Purkinje cell (primary cell): ENCODE data around the gene CCDC107. TPM values are rescaled to one million over a fixed set of nuclear protein-coding genes. Genes with fewer than 3 reads are reported as not detected.

Experiments
- polyA plus RNA-seq: library from polyadenylated mRNA; unstranded; fragments of >200 nt; fragmentation: Nextera tagmentation; gene quantifications from 2 replicates; pipeline ENCODE4 v1.2.1, GENCODE V29; 2014

The CCDC107 gene
- polyA plus RNA-seq: 6.2 and 18.5 TPM in 2 replicates

GRCh38 chr9:35658137-35658967 lies at the start of gene CCDC107:
TSS of gene CCDC107 (plus strand) at chr9:35658292. CDS start at chr9:35658380, 88 bp downstream.

GRCh38 chr9:35618325-35618727 lies 39.8 kb upstream of the CCDC107 start, which contains the start of gene CD72:
TSS of gene CD72 (minus strand) at chr9:35618413. CDS start at chr9:35618303, 110 bp downstream.

DNA sequence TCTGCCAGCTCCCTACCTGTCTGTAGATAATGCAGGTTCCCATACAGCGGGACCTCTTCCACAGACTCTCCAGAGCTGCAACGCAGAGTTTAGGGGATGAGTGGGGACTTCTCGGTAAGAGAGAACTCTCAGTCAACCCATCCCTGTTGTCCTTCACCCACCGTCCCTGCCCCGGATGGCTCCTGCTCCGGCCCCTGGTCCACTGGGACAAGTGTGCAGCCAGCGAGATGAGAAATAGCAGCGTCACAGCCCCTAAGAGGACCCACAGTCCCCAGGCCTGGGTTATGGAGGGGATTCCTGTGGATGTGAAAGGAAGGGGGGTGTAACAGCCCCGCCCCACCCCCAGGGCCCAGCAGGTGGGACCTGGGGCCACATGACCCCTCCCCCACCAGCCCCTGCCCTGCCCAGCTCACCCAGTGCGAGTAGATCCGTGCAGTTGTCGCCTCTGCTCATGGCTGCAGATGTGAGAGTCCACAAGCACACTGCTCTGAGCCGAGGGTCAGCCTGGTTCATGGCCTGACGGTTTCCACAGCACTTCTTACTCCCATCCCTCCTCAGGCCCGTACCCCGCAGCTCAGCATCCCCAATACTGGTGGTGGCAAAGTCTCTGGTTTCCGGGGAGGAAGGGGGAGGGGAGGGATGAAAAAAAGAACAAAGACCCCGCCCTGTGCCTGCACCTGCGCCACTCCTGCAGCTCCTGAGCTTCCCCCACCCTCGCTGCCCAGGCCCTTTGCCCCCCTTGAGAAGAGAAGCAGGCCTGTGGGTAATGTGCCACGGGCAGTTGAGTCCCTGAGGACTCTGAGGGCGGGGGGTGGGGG lies 7.5 kb upstream of the CCDC107 start, which contains the start of gene SIT1:
Gene SIT1 (minus strand): TSS at position 591 of the 818 bp plus-strand sequence. CDS start 78 bp downstream, at position 513.

DNA sequence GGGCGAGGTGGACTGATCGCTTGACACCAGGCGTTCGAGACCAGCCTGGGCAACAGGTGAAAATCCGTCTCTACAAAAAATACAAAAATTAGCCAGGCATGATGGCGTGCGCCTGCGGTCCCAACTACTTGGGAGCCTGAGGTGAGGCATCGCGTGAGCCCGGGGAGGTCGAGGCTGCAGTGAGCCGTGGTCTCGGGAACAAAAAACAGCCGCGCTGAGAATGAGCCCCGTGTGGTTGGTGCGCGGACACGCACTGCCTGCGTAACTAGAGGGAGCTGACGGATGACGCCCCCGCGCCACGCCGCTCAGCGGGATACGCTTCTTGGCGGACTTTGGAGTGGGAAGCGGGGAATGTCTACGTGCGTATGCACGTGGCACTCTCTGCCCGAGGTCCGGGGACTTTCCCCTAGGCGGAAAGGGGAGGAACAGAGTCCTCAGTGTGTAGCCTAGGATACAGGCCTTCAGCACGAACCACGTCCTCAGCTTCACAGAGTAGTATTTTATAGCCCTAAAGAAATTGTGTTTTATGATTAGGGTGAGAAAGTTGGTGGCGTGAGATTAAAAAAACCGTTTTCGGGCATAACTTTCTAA lies 451 bp upstream of the CCDC107 start, which contains the start of gene RMRP:
Gene RMRP (minus strand): TSS at position 474 of the 591 bp plus-strand sequence.

GRCh38 chr9:35664531-35665470 lies 6.7 kb downstream of the CCDC107 start, which contains the start of gene ARHGEF39:
TSS of gene ARHGEF39 (minus strand) at chr9:35665195. CDS start at chr9:35665169, 26 bp downstream.

DNA sequence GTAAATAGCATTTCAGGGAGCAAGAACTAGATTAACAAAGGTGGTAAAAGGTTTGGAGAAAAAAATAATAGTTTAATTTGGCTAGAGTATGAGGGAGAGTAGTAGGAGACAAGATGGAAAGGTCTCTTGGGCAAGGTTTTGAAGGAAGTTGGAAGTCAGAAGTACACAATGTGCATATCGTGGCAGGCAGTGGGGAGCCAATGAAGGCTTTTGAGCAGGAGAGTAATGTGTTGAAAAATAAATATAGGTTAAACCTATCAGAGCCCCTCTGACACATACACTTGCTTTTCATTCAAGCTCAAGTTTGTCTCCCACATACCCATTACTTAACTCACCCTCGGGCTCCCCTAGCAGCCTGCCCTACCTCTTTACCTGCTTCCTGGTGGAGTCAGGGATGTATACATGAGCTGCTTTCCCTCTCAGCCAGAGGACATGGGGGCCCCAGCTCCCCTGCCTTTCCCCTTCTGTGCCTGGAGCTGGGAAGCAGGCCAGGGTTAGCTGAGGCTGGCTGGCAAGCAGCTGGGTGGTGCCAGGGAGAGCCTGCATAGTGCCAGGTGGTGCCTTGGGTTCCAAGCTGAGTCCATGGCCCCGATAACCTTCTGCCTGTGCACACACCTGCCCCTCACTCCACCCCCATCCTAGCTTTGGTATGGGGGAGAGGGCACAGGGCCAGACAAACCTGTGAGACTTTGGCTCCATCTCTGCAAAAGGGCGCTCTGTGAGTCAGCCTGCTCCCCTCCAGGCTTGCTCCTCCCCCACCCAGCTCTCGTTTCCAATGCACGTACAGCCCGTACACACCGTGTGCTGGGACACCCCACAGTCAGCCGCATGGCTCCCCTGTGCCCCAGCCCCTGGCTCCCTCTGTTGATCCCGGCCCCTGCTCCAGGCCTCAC lies 15.3 kb downstream of the CCDC107 start, which contains the start of gene CA9:
Gene CA9 (plus strand): TSS at position 797 of the 893 bp plus-strand sequence. CDS start 32 bp downstream, at position 829.

GRCh38 chr9:35689542-35690293 lies 31.6 kb downstream of the CCDC107 start, which contains the start of gene TPM2:
TSS of gene TPM2 (minus strand) at chr9:35689925. CDS start at chr9:35689817, 108 bp downstream.

Other genes with a start within 250 kb of the CCDC107 start
- gene RUSC2, start 168.2 kb upstream of the CCDC107 start, polyA plus RNA-seq: 2.2 and 3.3 TPM in 2 replicates
- gene TESK1, start 53.0 kb upstream of the CCDC107 start, polyA plus RNA-seq: 2.9 and 3.3 TPM in 2 replicates
- gene CD72, start 39.9 kb upstream of the CCDC107 start, polyA plus RNA-seq: not detected in 2 replicates
- gene SIT1, start 7.4 kb upstream of the CCDC107 start, polyA plus RNA-seq: not detected in 2 replicates
- gene RMRP, start 273 bp upstream of the CCDC107 start, polyA plus RNA-seq: not detected in 2 replicates
- 0.21 TPM in 1 of 2 replicates, not detected in the other for gene ARHGEF39, start 6.9 kb downstream of the CCDC107 start, polyA plus RNA-seq
- gene CA9, start 15.6 kb downstream of the CCDC107 start, polyA plus RNA-seq: not detected in 2 replicates
- gene TPM2, start 31.6 kb downstream of the CCDC107 start, polyA plus RNA-seq: 11.3 and 17.9 TPM in 2 replicates
- gene TLN1, start 73.9 kb downstream of the CCDC107 start, polyA plus RNA-seq: 0.22 and 1.1 TPM in 2 replicates
- gene CREB3, start 74.4 kb downstream of the CCDC107 start, polyA plus RNA-seq: 14.3 and 17.7 TPM in 2 replicates
- 41.6 and 47.0 TPM in 2 replicates for gene GBA2, start 90.9 kb downstream of the CCDC107 start, polyA plus RNA-seq
- 0.98 and 2.6 TPM in 2 replicates for gene RGP1, start 91.0 kb downstream of the CCDC107 start, polyA plus RNA-seq
- 5.6 TPM in 1 of 2 replicates, not detected in the other for gene MSMP, start 96.0 kb downstream of the CCDC107 start, polyA plus RNA-seq
- gene NPR2, start 133.3 kb downstream of the CCDC107 start, polyA plus RNA-seq: 13.5 and 29.0 TPM in 2 replicates
- 1.3 and 6.8 TPM in 2 replicates for gene SPAG8, start 154.0 kb downstream of the CCDC107 start, polyA plus RNA-seq
- gene HINT2, start 156.8 kb downstream of the CCDC107 start, polyA plus RNA-seq: 14.5 and 34.4 TPM in 2 replicates
- gene FAM221B, start 170.4 kb downstream of the CCDC107 start, polyA plus RNA-seq: not detected in 2 replicates
- gene TMEM8B, start 170.9 kb downstream of the CCDC107 start, polyA plus RNA-seq: 7.1 and 9.0 TPM in 2 replicates
- not detected in 2 replicates for gene OR13J1, start 212.1 kb downstream of the CCDC107 start, polyA plus RNA-seq
- not detected in 2 replicates for gene HRCT1, start 247.9 kb downstream of the CCDC107 start, polyA plus RNA-seq